HAP-1 (cell line): ENCODE results near the gene S1PR3.

Source experiments
- DNase-seq, 2 experiments: peaks; one replicate each; pipeline ENCODE4 v3.0.0-alpha.2; 2016 to 2020; ENCODE audit warnings: low spot score in 2 of 2
- H3K27me3 ChIP-seq: fragments of 250-450 bp; sonication (Bioruptor Pico); 2 replicates; pipeline ENCODE4 v1.5.1; 2020; ENCODE audit warnings: low read depth, mild to moderate bottlenecking, moderate library complexity
- H3K36me3 ChIP-seq: fragments of 250-450 bp; sonication (Bioruptor Pico); replicated peaks from 2 replicates; pipeline ENCODE4 v1.5.1; 2020; ENCODE audit warnings: mild to moderate bottlenecking
- H3K4me1 ChIP-seq: fragments of 250-450 bp; sonication (Bioruptor Pico); 2 replicates; pipeline ENCODE4 v1.5.1; 2020; ENCODE audit warnings: mild to moderate bottlenecking
- H3K4me3 ChIP-seq: fragments of 250-450 bp; sonication (Bioruptor Pico); 2 replicates; pipeline ENCODE4 v1.5.1; 2020; ENCODE audit warnings: mild to moderate bottlenecking, moderate library complexity
- H3K9me3 ChIP-seq: fragments of 250-450 bp; sonication (Bioruptor Pico); 2 replicates; pipeline ENCODE4 v1.5.1; 2020; ENCODE audit warnings: mild to moderate bottlenecking, moderate library complexity
- in situ Hi-C: fragments of 300-500 bp; cut with MboI; formaldehyde crosslinking; loops from 3 replicates; pipeline ENCODE4 v1.14.3; 2020; ENCODE audit warnings: low sequenced_read_pairs, inconsistent platforms, mixed read lengths

The S1PR3 gene

GRCh38 chr9:88990729-88991065 lies 571 bp upstream of the S1PR3 start:
- in situ Hi-C loops: no loop called here
- no peak overlapping the region for H3K4me3 ChIP-seq
- H3K9me3 ChIP-seq: no peaks in the 10 kb centered on the region
- no peaks in the 10 kb centered on the region for H3K36me3 ChIP-seq
- no peaks in the 10 kb centered on the region for H3K4me1 ChIP-seq
- DNase-seq: no peak
- 0 out of 2 replicates have a peak, but pooled peaks cover 2% of the 10 kb centered on the region for H3K27me3 ChIP-seq

GRCh38 chr9:88992556-88992955 lies 1.3 kb downstream of the S1PR3 start:
- Histone ChIP-seq H3K4me3 (no peak overlapping the region), H3K4me1 (no peaks in the 10 kb centered on the region), H3K27me3 (0 out of 2 replicates have a peak, but pooled peaks cover 2% of the 10 kb centered on the region), H3K9me3 (no peaks in the 10 kb centered on the region), H3K36me3 (no peaks in the 10 kb centered on the region)
- in situ Hi-C loops: no loop called here
- DNase-seq: no peak

DNA sequence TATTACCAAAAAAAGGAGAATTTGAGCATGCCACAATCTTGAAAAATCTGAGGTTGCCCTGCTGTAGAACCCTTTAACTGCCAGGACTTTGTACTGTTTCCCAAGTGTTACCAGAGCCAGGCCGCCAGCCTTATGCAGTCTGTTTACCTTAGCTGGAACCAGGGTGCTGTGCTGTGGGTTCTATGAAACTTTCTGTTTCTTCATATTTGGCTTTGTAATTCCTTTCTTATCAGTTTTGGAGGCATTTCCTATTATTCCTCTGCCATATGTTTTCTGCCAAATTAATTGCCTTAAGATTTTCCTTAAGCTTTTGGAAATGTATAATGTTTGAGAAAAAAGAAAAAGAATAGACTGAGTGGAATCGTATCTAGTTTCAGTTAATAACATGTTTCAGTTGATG lies 2.1 kb downstream of the S1PR3 start:
- no peaks in the 10 kb centered on the region for H3K4me1 ChIP-seq
- H3K27me3 ChIP-seq: 0 out of 2 replicates have a peak, but pooled peaks cover 2% of the 10 kb centered on the region
- no peaks in the 10 kb centered on the region for H3K36me3 ChIP-seq
- no peak for DNase-seq
- H3K9me3 ChIP-seq: no peaks in the 10 kb centered on the region
- in situ Hi-C loops: no loop called here
- no peak overlapping the region for H3K4me3 ChIP-seq

DNA sequence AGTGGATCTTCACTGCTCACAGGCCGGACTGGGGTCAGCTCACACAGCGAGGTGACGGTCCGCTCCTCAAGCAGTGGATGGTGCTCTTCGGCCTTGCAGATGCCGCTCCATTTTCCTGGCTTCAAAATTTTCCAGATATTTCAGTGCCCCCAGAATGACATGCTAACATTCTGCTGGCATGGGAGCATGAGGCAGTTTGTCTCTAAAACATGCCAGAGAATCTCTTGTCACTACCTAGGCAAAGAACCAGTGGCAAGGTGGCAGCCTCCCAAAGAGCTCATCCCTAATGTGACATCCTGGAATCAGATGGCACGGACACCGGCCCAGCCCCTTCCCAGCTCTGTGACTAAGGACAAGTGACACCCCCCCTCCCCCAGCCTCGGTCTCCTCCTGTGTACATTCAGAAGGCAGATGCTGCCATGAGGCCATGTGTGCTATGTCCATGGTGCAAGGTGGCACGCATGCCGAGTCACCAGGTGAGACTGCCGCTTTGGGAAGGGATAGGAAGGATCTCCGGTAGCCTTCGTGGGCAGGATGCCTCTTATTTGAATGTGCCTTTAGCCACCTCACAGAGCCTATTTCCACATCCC lies 2.7 kb downstream of the S1PR3 start:
- Histone ChIP-seq H3K4me3 (no peak overlapping the region), H3K9me3 (no peaks in the 10 kb centered on the region), H3K27me3 (0 out of 2 replicates have a peak, but pooled peaks cover 2% of the 10 kb centered on the region), H3K36me3 (no peaks in the 10 kb centered on the region), H3K4me1 (no peaks in the 10 kb centered on the region)
- in situ Hi-C loops: no loop called here
- no peak for DNase-seq

DNA sequence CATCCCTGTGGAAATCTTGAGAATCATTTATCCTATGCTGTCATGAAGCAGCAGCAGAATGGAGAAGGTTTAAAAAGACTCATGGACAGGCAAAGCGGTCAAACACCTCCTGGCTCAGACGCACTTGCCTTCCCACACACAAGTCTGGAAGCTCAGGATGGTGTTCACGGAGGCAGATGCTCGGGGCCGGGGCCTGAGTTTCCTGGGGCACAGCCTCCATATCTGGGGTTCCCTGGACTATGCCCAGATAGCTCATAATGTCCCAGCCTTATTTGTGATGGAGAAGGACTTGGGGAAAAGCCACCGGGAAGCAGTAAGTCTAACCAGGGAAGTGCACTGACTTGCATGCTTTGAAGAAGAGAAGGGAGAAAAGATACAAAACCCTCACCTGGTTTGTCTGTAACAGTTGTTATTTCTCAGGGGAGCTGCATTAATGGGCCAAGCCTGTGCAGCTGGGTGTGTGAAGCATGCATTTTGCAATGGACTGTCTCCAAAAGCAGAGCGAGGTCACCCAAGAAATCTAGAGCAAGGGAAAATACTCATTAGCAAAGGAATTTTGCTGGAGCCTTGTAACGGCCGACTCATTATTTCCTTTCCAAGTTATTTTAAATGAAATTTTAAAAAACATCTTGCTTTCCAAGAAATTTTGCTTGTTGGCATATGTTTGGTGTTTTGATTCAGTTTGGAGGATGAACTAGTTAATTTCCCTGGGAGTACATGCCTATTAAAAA lies 3.4 kb downstream of the S1PR3 start:
- H3K4me3 ChIP-seq: no peak overlapping the region
- 0 out of 2 replicates have a peak, but pooled peaks cover 2% of the 10 kb centered on the region for H3K27me3 ChIP-seq
- H3K36me3 ChIP-seq: no peaks in the 10 kb centered on the region
- DNase-seq: no peak
- no peaks in the 10 kb centered on the region for H3K4me1 ChIP-seq
- no peaks in the 10 kb centered on the region for H3K9me3 ChIP-seq
- in situ Hi-C loops: no loop called here

DNA sequence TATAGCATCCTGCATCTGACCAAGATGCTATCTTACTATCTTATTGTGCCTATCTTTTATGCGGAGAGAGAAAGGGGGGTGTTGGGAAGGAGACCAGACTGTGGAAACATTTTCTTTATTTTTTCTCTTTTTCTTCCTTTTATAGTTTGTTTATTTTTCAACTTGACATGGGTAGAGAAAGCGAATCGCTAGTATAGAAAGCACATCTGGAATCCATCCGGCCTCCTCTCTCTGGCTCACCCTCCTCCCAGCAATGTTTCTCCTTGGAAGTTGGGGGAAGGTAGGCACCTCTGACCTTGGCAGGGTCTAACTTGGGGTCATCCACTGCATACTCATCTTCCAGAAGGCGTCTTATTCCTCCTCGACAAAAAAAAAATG lies 3.9 kb downstream of the S1PR3 start:
- no peak overlapping the region for H3K4me3 ChIP-seq
- no peak for DNase-seq

GRCh38 chr9:88995627-88996026 lies 4.4 kb downstream of the S1PR3 start:
- H3K36me3 ChIP-seq: no peaks in the 10 kb centered on the region
- no peak overlapping the region for H3K4me3 ChIP-seq
- no peaks in the 10 kb centered on the region for H3K9me3 ChIP-seq
- no peak for DNase-seq
- in situ Hi-C loops: no loop called here
- 0 out of 2 replicates have a peak, but pooled peaks cover 2% of the 10 kb centered on the region for H3K27me3 ChIP-seq
- no peaks in the 10 kb centered on the region for H3K4me1 ChIP-seq

More for the DNA sequence above, 3.9 kb downstream of the S1PR3 start:
- H3K27me3 ChIP-seq: 0 out of 2 replicates have a peak, but pooled peaks cover 2% of the 10 kb centered on the region
- in situ Hi-C loops: no loop called here
- H3K36me3 ChIP-seq: no peaks in the 10 kb centered on the region
- no peaks in the 10 kb centered on the region for H3K9me3 ChIP-seq
- H3K4me1 ChIP-seq: no peaks in the 10 kb centered on the region

- in situ Hi-C loops: no loop called here
- no peak for DNase-seq
- Histone ChIP-seq H3K4me3 (no peak overlapping the region), H3K27me3 (0 out of 2 replicates have a peak, but pooled peaks cover 2% of the 10 kb centered on the region), H3K4me1 (no peaks in the 10 kb centered on the region), H3K36me3 (no peaks in the 10 kb centered on the region), H3K9me3 (no peaks in the 10 kb centered on the region)
These were observed 5.0 kb downstream of the S1PR3 start for GRCh38 chr9:88996046-88996920.

GRCh38 chr9:88996921-88997235 lies 5.6 kb downstream of the S1PR3 start:
- no peak overlapping the region for H3K4me3 ChIP-seq
- no peaks in the 10 kb centered on the region for H3K36me3 ChIP-seq
- no peak for DNase-seq
- no peaks in the 10 kb centered on the region for H3K27me3 ChIP-seq
- in situ Hi-C loops: no loop called here
- no peaks in the 10 kb centered on the region for H3K4me1 ChIP-seq
- H3K9me3 ChIP-seq: no peaks in the 10 kb centered on the region

- H3K9me3 ChIP-seq: no peaks in the 10 kb centered on the region
- no peaks in the 10 kb centered on the region for H3K4me1 ChIP-seq
- no peaks in the 10 kb centered on the region for H3K36me3 ChIP-seq
- in situ Hi-C loops: no loop called here
- no peak for DNase-seq
- H3K4me3 ChIP-seq: no peak overlapping the region
- no peaks in the 10 kb centered on the region for H3K27me3 ChIP-seq
These were observed 6.4 kb downstream of the S1PR3 start for GRCh38 chr9:88997646-88998045.

- Histone ChIP-seq H3K27me3 (no peaks in the 10 kb centered on the region), H3K4me3 (no peak overlapping the region), H3K36me3 (no peaks in the 10 kb centered on the region), H3K9me3 (no peaks in the 10 kb centered on the region), H3K4me1 (no peaks in the 10 kb centered on the region)
- in situ Hi-C loops: no loop called here
- DNase-seq: no peak
These were observed 7.2 kb downstream of the S1PR3 start for GRCh38 chr9:88998503-88998902.

DNA sequence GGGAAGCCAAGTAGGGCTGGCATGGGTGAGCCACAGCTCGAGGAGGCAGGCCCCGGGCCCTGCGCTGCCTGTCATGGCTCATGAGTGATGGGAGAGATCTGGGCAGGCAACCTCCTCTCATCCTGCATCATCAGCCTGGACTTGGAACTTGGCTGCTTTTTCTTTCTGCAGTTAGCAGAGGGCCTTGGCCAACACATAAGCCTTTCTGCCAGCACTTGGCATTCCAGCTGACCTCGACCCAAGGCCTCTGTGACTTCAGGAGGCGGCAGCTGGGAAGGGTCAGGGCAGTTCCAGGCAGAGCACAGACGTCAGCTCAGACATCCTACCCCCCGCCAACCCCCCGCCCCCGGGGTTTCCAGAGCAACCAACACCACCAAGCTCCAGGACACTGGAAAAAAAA lies 7.6 kb downstream of the S1PR3 start:
- no peak for DNase-seq
- in situ Hi-C loops: no loop called here

DNA sequence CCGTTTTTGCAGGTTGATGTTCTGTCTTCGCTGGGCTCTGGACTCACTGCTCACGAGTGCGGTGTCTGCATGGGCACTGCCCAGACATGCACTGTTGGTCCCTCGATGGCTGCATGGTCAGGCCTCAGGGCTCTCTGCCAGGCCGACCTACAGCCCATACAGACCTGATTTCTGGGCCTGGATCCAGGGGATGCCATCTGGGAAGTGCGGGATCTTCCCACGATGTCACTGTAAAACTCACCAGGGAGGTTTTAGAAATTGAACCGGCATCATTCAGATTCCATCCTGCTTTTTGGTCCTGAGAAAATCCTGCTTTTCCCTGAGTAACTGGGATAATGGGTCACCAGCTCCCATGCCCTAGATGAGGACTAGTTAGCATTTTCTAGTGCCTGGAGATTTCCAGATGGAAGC lies 9.1 kb downstream of the S1PR3 start:
- no peak for DNase-seq
- Histone ChIP-seq H3K4me1 (no peaks in the 10 kb centered on the region), H3K4me3 (no peak overlapping the region), H3K36me3 (no peaks in the 10 kb centered on the region), H3K9me3 (no peaks in the 10 kb centered on the region), H3K27me3 (peaks cover 6% of the 10 kb centered on the region; the same call in 1 of the 2 replicates)
- in situ Hi-C loops: loop anchor here (5.0 to 25.0 kb wide), 2 partner anchors 413 to 1048 kb away; no protein-coding TSS in a partner anchor

More for the DNA sequence above, 7.6 kb downstream of the S1PR3 start:
- Histone ChIP-seq H3K4me3 (no peak overlapping the region), H3K4me1 (no peaks in the 10 kb centered on the region), H3K27me3 (no peaks in the 10 kb centered on the region), H3K9me3 (no peaks in the 10 kb centered on the region), H3K36me3 (no peaks in the 10 kb centered on the region)
